K562 (cell line): ENCODE data around the gene HEXIM1.
A peak's percentile ranks its signal among the peaks of the same experiment; 100 is the strongest.

Source experiments
- ETV6 ChIP-seq, 3 experiments: fragments of 150-350 bp in 1 of 3; sonication (generic) in 1 of 3; formaldehyde crosslinking in 1 of 3; IDR thresholded peaks; 2 replicates each; pipeline versions ENCODE4 v1.6.1 to v1.8.0; 2014 to 2022; ENCODE audit warnings: borderline replicate concordance in 2 of 3, low read depth in 2 of 3, antibody characterized with exemption in 1 of 3, low read length in 1 of 3, mild to moderate bottlenecking in 1 of 3, missing genetic modification reagents in 1 of 3
- EZH2 ChIP-seq: IDR thresholded peaks from 2 replicates; pipeline ENCODE4 v1.6.1; 2012; ENCODE audit warnings: low read depth, mild to moderate bottlenecking, inconsistent platforms, low read length, borderline replicate concordance
- FOXK1 ChIP-seq: sonication (generic); formaldehyde crosslinking; IDR thresholded peaks from 2 replicates; pipeline ENCODE4 v1.8.0; 2022; ENCODE audit warnings: missing genetic modification reagents, mild to moderate bottlenecking, borderline replicate concordance
- HDAC1 ChIP-seq, 2 experiments: fragments of 450-650 bp; IDR thresholded peaks; 2 replicates each; pipeline ENCODE4 v1.6.1; 2016 to 2017; ENCODE audit warnings: inconsistent platforms in 1 of 2, mild to moderate bottlenecking in 1 of 2, moderate library complexity in 1 of 2
- HMG20A ChIP-seq: fragments of 450-650 bp; formaldehyde crosslinking; conservative IDR thresholded peaks from 2 replicates; pipeline ENCODE4 v1.4.0; 2020; ENCODE audit warnings: mild to moderate bottlenecking, mixed read lengths
- JUND ChIP-seq, 2 experiments: IDR thresholded peaks; 2 replicates in 1 of 2; 3 replicates in 1 of 2; pipeline ENCODE4 v1.6.1; 2011; ENCODE audit warnings: borderline replicate concordance in 2 of 2, low read depth in 2 of 2, low read length in 2 of 2, improper control_type of control experiment in 1 of 2, missing biosample characterization in 1 of 2, missing genetic modification characterization in 1 of 2, missing genetic modification reagents in 1 of 2
- MED1 ChIP-seq: sonication (generic); formaldehyde crosslinking; IDR thresholded peaks from 2 replicates; pipeline ENCODE4 v1.8.1; 2023; ENCODE audit warnings: missing genetic modification reagents, borderline replicate concordance
- NCOA4 ChIP-seq: fragments of 450-650 bp; IDR thresholded peaks from 2 replicates; pipeline ENCODE4 v1.6.1; 2018; ENCODE audit warnings: mild to moderate bottlenecking; ENCODE audit not compliant: partially characterized antibody
- TAF1 ChIP-seq: IDR thresholded peaks from 2 replicates; pipeline ENCODE4 v1.6.1; 2011; ENCODE audit warnings: mild to moderate bottlenecking, low read length, moderate library complexity; ENCODE audit not compliant: insufficient read depth, control insufficient read depth, severe bottlenecking; ENCODE audit errors: extremely low read depth
- ZNF239 ChIP-seq: fragments of 250-450 bp; sonication (Bioruptor Pico); IDR thresholded peaks from 2 replicates; pipeline ENCODE4 v1.4.0; 2020; ENCODE audit warnings: mild to moderate bottlenecking
- ZNF431 ChIP-seq: sonication (generic); formaldehyde crosslinking; IDR thresholded peaks from 2 replicates; pipeline ENCODE4 v1.8.0; 2022; ENCODE audit warnings: mild to moderate bottlenecking, missing genetic modification reagents
- TF ChIP-seq, protein P1 (sequence below), 3 experiments: IDR thresholded peaks in 2 of 3; conservative IDR thresholded peaks in 1 of 3; 2 replicates each; pipeline ENCODE4 v1.5.1; 2011 to 2012; ENCODE audit warnings: low read length in 3 of 3, mild to moderate bottlenecking in 3 of 3, control low read depth in 2 of 3, improper control_type of control experiment in 1 of 3, inconsistent platforms in 1 of 3, low read depth in 1 of 3, mixed read lengths in 1 of 3, moderate library complexity in 1 of 3; ENCODE audit not compliant: insufficient read depth in 2 of 3

DNA sequence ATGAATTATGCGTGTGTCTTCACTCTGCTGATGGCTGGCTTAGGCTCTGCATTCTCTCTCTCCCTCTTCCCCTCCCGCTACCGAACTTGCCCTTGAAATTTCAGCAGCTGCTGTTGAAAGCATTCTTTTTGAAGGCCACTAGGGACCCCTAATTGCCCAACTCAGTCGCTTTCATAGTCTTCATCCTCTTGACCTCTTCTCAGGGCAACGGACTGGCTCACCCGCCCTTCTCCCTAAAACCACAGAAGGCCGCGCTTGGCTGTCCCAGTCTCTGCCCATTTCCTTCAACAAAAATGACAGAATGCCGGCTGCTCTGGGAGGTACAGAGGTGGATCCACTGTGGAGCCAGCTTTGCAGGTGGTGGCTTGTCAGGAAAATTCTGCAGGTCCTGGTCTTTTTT, 52.4 kb downstream of the HEXIM1 start:
- no peak for TF ChIP-seq MED1 (CRISPR knock-in tag)
- TF ChIP-seq, protein P1, sequence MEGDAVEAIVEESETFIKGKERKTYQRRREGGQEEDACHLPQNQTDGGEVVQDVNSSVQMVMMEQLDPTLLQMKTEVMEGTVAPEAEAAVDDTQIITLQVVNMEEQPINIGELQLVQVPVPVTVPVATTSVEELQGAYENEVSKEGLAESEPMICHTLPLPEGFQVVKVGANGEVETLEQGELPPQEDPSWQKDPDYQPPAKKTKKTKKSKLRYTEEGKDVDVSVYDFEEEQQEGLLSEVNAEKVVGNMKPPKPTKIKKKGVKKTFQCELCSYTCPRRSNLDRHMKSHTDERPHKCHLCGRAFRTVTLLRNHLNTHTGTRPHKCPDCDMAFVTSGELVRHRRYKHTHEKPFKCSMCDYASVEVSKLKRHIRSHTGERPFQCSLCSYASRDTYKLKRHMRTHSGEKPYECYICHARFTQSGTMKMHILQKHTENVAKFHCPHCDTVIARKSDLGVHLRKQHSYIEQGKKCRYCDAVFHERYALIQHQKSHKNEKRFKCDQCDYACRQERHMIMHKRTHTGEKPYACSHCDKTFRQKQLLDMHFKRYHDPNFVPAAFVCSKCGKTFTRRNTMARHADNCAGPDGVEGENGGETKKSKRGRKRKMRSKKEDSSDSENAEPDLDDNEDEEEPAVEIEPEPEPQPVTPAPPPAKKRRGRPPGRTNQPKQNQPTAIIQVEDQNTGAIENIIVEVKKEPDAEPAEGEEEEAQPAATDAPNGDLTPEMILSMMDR (IDR thresholded peaks at IDR 0.05 in 2 of 3, conservative IDR thresholded peaks at IDR 0.05 in 1 of 3; ENCODE audit: insufficient read depth in 2 of 3, low read depth in 1 of 3, low read length in 3 of 3): peak; percentile 12 to 36 (median 26); a peak in 3 of 6 replicates
- no peak for TF ChIP-seq HDAC1 (IDR thresholded peaks at IDR 0.05)
- no peak for TF ChIP-seq EZH2
- no peak for TF ChIP-seq TAF1
- no peak for TF ChIP-seq FOXK1 (CRISPR knock-in tag)
- no peak for TF ChIP-seq ZNF431 (CRISPR knock-in tag)
- TF ChIP-seq ETV6 (IDR thresholded peaks at IDR 0.05; ENCODE audit: borderline replicate concordance in 1 of 2, low read depth in 2 of 2, low read length in 1 of 2): no peak
- no peak for TF ChIP-seq ETV6 (CRISPR knock-in tag; IDR thresholded peaks at IDR 0.05; ENCODE audit: borderline replicate concordance)
- no peak for TF ChIP-seq NCOA4
- TF ChIP-seq JUND (IDR thresholded peaks at IDR 0.05; ENCODE audit: borderline replicate concordance, low read depth, low read length): no peak
- no peak for TF ChIP-seq JUND (tag; IDR thresholded peaks at IDR 0.05; ENCODE audit: borderline replicate concordance, low read depth, low read length)
- no peak for TF ChIP-seq ZNF239 (CRISPR knock-in tag)
- no peak for TF ChIP-seq HMG20A
